Gastroesophageal sphincter (tissue), 3 donors: ENCODE data around the gene GRK1.

Experiments used
- CTCF ChIP-seq, 4 experiments: fragments of 200-600 bp in 2 of 4; fragments of 450-650 bp in 2 of 4; sonication (generic) in 1 of 4; IDR thresholded peaks; one replicate each; pipeline ENCODE4 v1.5.1; 2017 to 2019; ENCODE audit warnings: antibody characterized with exemption in 4 of 4, mild to moderate bottlenecking in 2 of 4, moderate library complexity in 2 of 4
- POLR2AphosphoS5 ChIP-seq: sonication (generic); formaldehyde crosslinking; IDR thresholded peaks from one replicate; pipeline ENCODE4 v1.6.1; 2017; ENCODE audit warnings: antibody characterized with exemption

GRCh38 chr13:113748862-113749451 lies 81.9 kb downstream of the GRK1 start:
- TF ChIP-seq CTCF (IDR thresholded peaks at IDR 0.05) = no peak
- TF ChIP-seq POLR2AphosphoS5 = no peak
